Ovary (tissue), 9 donors: ENCODE measurements around the gene NAT14. TPM values are rescaled to one million over a fixed set of nuclear protein-coding genes. Genes with fewer than 3 reads are reported as not detected.

Source experiments
- DNase-seq, 5 donors: peaks; one replicate each; pipeline ENCODE4 v3.0.0-alpha.2; 2019 to 2020
- H3K27ac ChIP-seq, 2 donors: fragments of 200-600 bp; one replicate each; pipeline versions ENCODE4 v1.5.1 to v1.8.0; 2019 to 2022
- H3K27me3 ChIP-seq: fragments of 200-600 bp; one replicate; pipeline ENCODE4 v1.8.0; 2022
- H3K36me3 ChIP-seq: fragments of 200-600 bp; sonication (generic); one replicate; pipeline ENCODE4 v1.5.1; 2019
- H3K4me1 ChIP-seq: one replicate; pipeline ENCODE4 v1.8.1; 2013; ENCODE audit warnings: mild to moderate bottlenecking, moderate library complexity; ENCODE audit not compliant: insufficient read depth
- H3K4me3 ChIP-seq: fragments of 200-600 bp; sonication (generic); one replicate; pipeline ENCODE4 v1.5.1; 2017
- H3K9me3 ChIP-seq, 2 donors: fragments of 200-600 bp in 1 of 2; sonication (generic) in 1 of 2; one replicate each; pipeline versions ENCODE4 v1.5.1 to v1.8.1; 2013 to 2019; ENCODE audit warnings: mild to moderate bottlenecking in 1 of 2, moderate library complexity in 1 of 2
- CTCF ChIP-seq, 3 donors: fragments of 450-650 bp in 2 of 3; fragments of 200-600 bp in 1 of 3; IDR thresholded peaks; one replicate each; pipeline versions ENCODE4 v1.5.1 to v1.8.0; 2016 to 2022; ENCODE audit warnings: antibody characterized with exemption in 3 of 3, mild to moderate bottlenecking in 1 of 3
- EP300 ChIP-seq: sonication (generic); formaldehyde crosslinking; IDR thresholded peaks from one replicate; pipeline ENCODE4 v1.6.1; 2017; ENCODE audit warnings: antibody characterized with exemption
- POLR2A ChIP-seq: fragments of 450-650 bp; IDR thresholded peaks from one replicate; pipeline ENCODE4 v1.6.1; 2017; ENCODE audit warnings: antibody characterized with exemption, mild to moderate bottlenecking, moderate library complexity
- WGBS, 3 donors: extraction: QIAGEN DNeasy Blood & Tissue Kit in 1 of 3; methylation state at CpG; one replicate each; pipeline versions ENCODE4 v1.1.5 to v1.1.7; 2013 to 2017; 5-methylcytosine and 5-hydroxymethylcytosine counted together
- intact Hi-C, 4 donors: fragments of 100-400 bp; cut with DNase I; formaldehyde crosslinking; loops; one replicate each; pipeline versions ENCODE4 v1.11.0 to v1.15.1; 2022 to 2023
- polyA plus RNA-seq, 2 donors: library from polyadenylated mRNA; stranded (reverse); fragments of 200-250 nt in 1 of 2; fragments of 350-450 nt in 1 of 2; fragmentation: Illumina TruSeq in 1 of 2; extraction: RNeasy Lipid Tissue Mini Kit (QIAGEN cat#74804) in 1 of 2; gene quantifications; one replicate each; pipeline ENCODE4 v1.2.3, GENCODE V29; 2013 to 2014
- total RNA-seq, 7 donors: library from RNA; depleted of rRNA in 2 of 7; stranded (reverse); fragments of >200 nt in 2 of 7; fragmentation: NEBNext Ultra II Directional in 3 of 7; extraction: Animal tissue kit (Norgen Biotek cat#: 25700) in 3 of 7; gene quantifications; one replicate each; pipeline versions ENCODE4 v1.1.0 to v1.2.4, GENCODE V29; 2016 to 2023
- donor health status: DM: no; HTN: no; CAD: no; lungs with moderate emphysema.
- donor health status: DM: no; HTN: no; CAD: no.
- donor health status: Bipolar disorder and iron deficiency.
- donor health status: DM: yes; HTN: yes; CAD: no.
- donor health status: DM: no; HTN: no; CAD: no.
- donor health status: DM: yes; HTN: yes; CAD: no.

Gene NAT14
- total and polyA plus RNA-seq, 9 donors: 3.2 to 40.4 (median 23.5) TPM

GRCh38 chr19:55440411-55441105 lies 44.4 kb upstream of the NAT14 start:
- intact Hi-C loops: no loop called here
- 3 to 5% (median 5%) methylated on average over 29 to 39 of the region's 39 CpGs for WGBS, 3 donors
- no peak overlapping the region for H3K4me3 ChIP-seq
- no peaks in the 10 kb centered on the region for H3K4me1 ChIP-seq
- DNase-seq: no peak
- no peaks in the 10 kb centered on the region for H3K36me3 ChIP-seq
- no peak for TF ChIP-seq CTCF (IDR thresholded peaks at IDR 0.05)
- no peak for TF ChIP-seq EP300
- TF ChIP-seq POLR2A: no peak
- H3K9me3 ChIP-seq: no peaks in the 10 kb centered on the region
- no peak overlapping the region for H3K27ac ChIP-seq
- no peaks in the 10 kb centered on the region for H3K27me3 ChIP-seq

- 2 to 5% (median 4%) methylated on average over 21 of the region's 21 CpGs for WGBS, 3 donors
Measured at GRCh38 chr19:55441319-55441691, 43.7 kb upstream of the NAT14 start.

GRCh38 chr19:55441692-55442321 lies 43.2 kb upstream of the NAT14 start:
- no peak for DNase-seq
- Histone ChIP-seq H3K27ac (no peak overlapping the region), H3K4me3 (no peak overlapping the region), H3K9me3 (no peaks in the 10 kb centered on the region), H3K36me3 (no peaks in the 10 kb centered on the region), H3K4me1 (no peaks in the 10 kb centered on the region), H3K27me3 (no peaks in the 10 kb centered on the region)
- intact Hi-C loops: no loop called here
- TF ChIP-seq CTCF (IDR thresholded peaks at IDR 0.05) (no peak), POLR2A (no peak), EP300 (no peak)
- 1 to 2% (median 2%) methylated on average over 38 to 39 of the region's 39 CpGs for WGBS, 3 donors

More at GRCh38 chr19:55441319-55441691, 43.7 kb upstream of the NAT14 start:
- no peak for TF ChIP-seq EP300
- TF ChIP-seq CTCF (IDR thresholded peaks at IDR 0.05): no peak
- no peak for TF ChIP-seq POLR2A
- no peak for DNase-seq
- Histone ChIP-seq H3K27me3 (no peaks in the 10 kb centered on the region), H3K4me3 (no peak overlapping the region), H3K27ac (no peak overlapping the region), H3K4me1 (no peaks in the 10 kb centered on the region), H3K9me3 (no peaks in the 10 kb centered on the region), H3K36me3 (no peaks in the 10 kb centered on the region)
- intact Hi-C loops: no loop called here

GRCh38 chr19:55442372-55442961 lies 42.5 kb upstream of the NAT14 start:
- no peak for DNase-seq
- intact Hi-C loops: no loop called here

More at GRCh38 chr19:55442372-55442961, 42.5 kb upstream of the NAT14 start:
- Histone ChIP-seq H3K27me3 (no peaks in the 10 kb centered on the region), H3K9me3 (no peaks in the 10 kb centered on the region), H3K4me1 (no peaks in the 10 kb centered on the region), H3K4me3 (no peak overlapping the region), H3K27ac (no peak overlapping the region), H3K36me3 (no peaks in the 10 kb centered on the region)
- 1 to 2% (median 1%) methylated on average over 45 to 72 of the region's 72 CpGs for WGBS, 3 donors
- TF ChIP-seq EP300 (no peak), POLR2A (no peak), CTCF (IDR thresholded peaks at IDR 0.05) (no peak)
